HepG2 (cell line): ENCODE results near the gene RNASE8. TPM values are rescaled to one million over a fixed set of nuclear protein-coding genes. Genes with fewer than 3 reads are reported as not detected.

Experiments
- CHD2 ChIP-seq: IDR thresholded peaks from 2 replicates; pipeline ENCODE4 v1.6.1; 2011; ENCODE audit warnings: low read depth, low read length, improper control_type of control experiment
- HNRNPUL1 ChIP-seq: fragments of 200-400 bp; formaldehyde crosslinking; IDR thresholded peaks from 2 replicates; pipeline ENCODE4 v1.6.1; 2017; ENCODE audit warnings: low read depth, mild to moderate bottlenecking, low read length, moderate library complexity
- MEIS1 ChIP-seq: sonication (generic); formaldehyde crosslinking; IDR thresholded peaks from 2 replicates; pipeline ENCODE4 v1.9.0; 2021; ENCODE audit warnings: mild to moderate bottlenecking, missing genetic modification reagents, moderate library complexity, borderline replicate concordance
- NONO ChIP-seq, 2 experiments: fragments of 450-650 bp in 1 of 2; sonication (generic) in 1 of 2; formaldehyde crosslinking in 1 of 2; IDR thresholded peaks in 1 of 2; conservative IDR thresholded peaks in 1 of 2; 2 replicates each; pipeline versions ENCODE4 v1.6.1 to v1.8.0; 2017 to 2022; ENCODE audit warnings: mild to moderate bottlenecking in 1 of 2, missing genetic modification reagents in 1 of 2, moderate library complexity in 1 of 2
- PCBP2 ChIP-seq: fragments of 200-400 bp; formaldehyde crosslinking; optimal IDR thresholded peaks from 2 replicates; pipeline ENCODE3; 2018; ENCODE audit warnings: low read length, low read depth; ENCODE audit not compliant: poor library complexity, severe bottlenecking
- PHF5A ChIP-seq: IDR thresholded peaks from one replicate; pipeline ENCODE4 v1.6.1; 2018; ENCODE audit warnings: low read depth, missing genetic modification reagents; ENCODE audit not compliant: unreplicated experiment
- RBFOX2 ChIP-seq: fragments of 200-400 bp; formaldehyde crosslinking; IDR thresholded peaks from 2 replicates; pipeline ENCODE4 v1.6.1; 2017; ENCODE audit warnings: low read depth, mild to moderate bottlenecking, low read length
- ZC3H13 ChIP-seq: sonication (generic); formaldehyde crosslinking; IDR thresholded peaks from 2 replicates; pipeline ENCODE4 v1.8.1; 2023; ENCODE audit warnings: mild to moderate bottlenecking, missing genetic modification reagents, moderate library complexity
- ZFP36L2 ChIP-seq: sonication (generic); formaldehyde crosslinking; IDR thresholded peaks from 2 replicates; pipeline ENCODE4 v1.4.0; 2020; ENCODE audit warnings: missing genetic modification reagents
- ZNF251 ChIP-seq: sonication (generic); formaldehyde crosslinking; IDR thresholded peaks from 2 replicates; pipeline ENCODE4 v1.9.0; 2021; ENCODE audit warnings: mild to moderate bottlenecking, missing genetic modification reagents
- ZNF530 ChIP-seq: sonication (generic); formaldehyde crosslinking; IDR thresholded peaks from 2 replicates; pipeline ENCODE4 v1.5.0; 2020; ENCODE audit warnings: low read depth, mild to moderate bottlenecking, missing genetic modification reagents
- ZNF562 ChIP-seq: sonication (generic); formaldehyde crosslinking; IDR thresholded peaks from 2 replicates; pipeline ENCODE4 v1.8.0; 2022; ENCODE audit warnings: missing genetic modification reagents, borderline replicate concordance
- ZNF616 ChIP-seq: sonication (generic); formaldehyde crosslinking; IDR thresholded peaks from 2 replicates; pipeline ENCODE4 v1.5.0; 2020; ENCODE audit warnings: low read depth, mild to moderate bottlenecking, missing genetic modification reagents
- ZNF768 ChIP-seq: sonication (generic); formaldehyde crosslinking; IDR thresholded peaks from 2 replicates; pipeline ENCODE4 v1.4.0; 2020; ENCODE audit warnings: missing genetic modification reagents
- polyA plus RNA-seq, 8 experiments: library from polyadenylated mRNA; depleted of rRNA in 3 of 8; stranded (reverse) in 7 of 8; unstranded in 1 of 8; fragments of >200 nt; fragmentation: Illumina TruSeq in 4 of 8; extraction: Trizol in 4 of 8; gene quantifications; 2 replicates each; pipeline versions ENCODE4 v1.2.1 to v1.2.3, GENCODE V29; 2011 to 2016; ENCODE audit warnings: low read depth in 4 of 8, missing spikeins in 1 of 8, mixed read lengths in 1 of 8; ENCODE audit not compliant: insufficient read depth in 1 of 8
- total RNA-seq, 5 experiments: library from RNA; depleted of rRNA; stranded (reverse); fragments of >200 nt; fragmentation: Illumina TruSeq; extraction: Trizol; gene quantifications; 2 replicates each; pipeline ENCODE4 v1.2.3, GENCODE V29; 2016; ENCODE audit warnings: low read depth in 1 of 5
- TF ChIP-seq, protein P1 (sequence below): conservative IDR thresholded peaks from 2 replicates; pipeline ENCODE4 v1.6.1; 2018; ENCODE audit warnings: missing genetic modification reagents
- TF ChIP-seq, protein P2 (sequence below): sonication (generic); formaldehyde crosslinking; IDR thresholded peaks from one replicate; pipeline ENCODE4 v1.5.1; 2020; ENCODE audit warnings: mild to moderate bottlenecking, missing genetic modification reagents; ENCODE audit errors: not compliant biosample characterization
- TF ChIP-seq, protein P3 (sequence below): sonication (generic); formaldehyde crosslinking; IDR thresholded peaks from 2 replicates; pipeline ENCODE4 v1.8.0; 2022; ENCODE audit warnings: mild to moderate bottlenecking, missing genetic modification reagents; ENCODE audit not compliant: insufficient replicate concordance

The RNASE8 gene
- total and polyA plus RNA-seq, 2 of the 13 experiments (the other 11 are each of a cell fraction or from before 2014, with no cell fraction given): not detected

DNA sequence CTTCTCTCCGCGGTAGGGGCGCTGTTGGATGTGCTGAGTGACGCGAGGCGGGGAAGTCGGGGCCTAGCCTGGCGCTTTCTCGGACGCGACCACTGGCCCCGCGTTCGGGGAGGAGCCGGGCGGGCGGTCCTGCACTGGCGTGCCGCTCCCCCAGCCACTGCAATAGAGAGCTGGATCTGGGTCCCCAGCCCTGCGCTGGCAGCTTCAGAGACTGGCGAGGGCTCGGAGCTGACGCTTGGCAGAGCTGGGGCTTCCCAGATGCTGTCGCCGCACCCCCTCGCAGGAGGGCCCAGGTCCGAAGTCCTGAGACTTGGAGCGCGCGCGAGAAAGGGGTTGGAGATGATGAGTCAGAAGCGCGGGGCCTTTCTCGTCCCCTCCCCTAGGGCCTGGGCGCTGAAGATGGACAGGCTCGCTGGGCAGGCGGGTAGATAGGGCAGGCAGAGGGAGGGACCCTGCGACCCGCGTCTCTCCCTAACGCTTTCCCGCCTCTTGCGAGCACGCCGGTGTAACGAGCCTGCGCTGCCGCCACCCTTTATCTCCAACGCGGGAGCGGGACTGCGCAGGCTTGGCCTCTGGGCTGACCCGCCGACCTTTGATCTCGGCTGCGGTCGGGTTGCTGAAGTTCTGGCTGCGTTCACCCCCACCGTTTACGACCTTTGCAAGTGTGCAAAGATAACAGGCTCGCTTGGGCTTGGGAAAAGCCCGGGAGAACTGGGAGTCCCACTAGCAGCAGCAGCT lies 46.3 kb downstream of the RNASE8 start (continued):
- TF ChIP-seq, protein P1, sequence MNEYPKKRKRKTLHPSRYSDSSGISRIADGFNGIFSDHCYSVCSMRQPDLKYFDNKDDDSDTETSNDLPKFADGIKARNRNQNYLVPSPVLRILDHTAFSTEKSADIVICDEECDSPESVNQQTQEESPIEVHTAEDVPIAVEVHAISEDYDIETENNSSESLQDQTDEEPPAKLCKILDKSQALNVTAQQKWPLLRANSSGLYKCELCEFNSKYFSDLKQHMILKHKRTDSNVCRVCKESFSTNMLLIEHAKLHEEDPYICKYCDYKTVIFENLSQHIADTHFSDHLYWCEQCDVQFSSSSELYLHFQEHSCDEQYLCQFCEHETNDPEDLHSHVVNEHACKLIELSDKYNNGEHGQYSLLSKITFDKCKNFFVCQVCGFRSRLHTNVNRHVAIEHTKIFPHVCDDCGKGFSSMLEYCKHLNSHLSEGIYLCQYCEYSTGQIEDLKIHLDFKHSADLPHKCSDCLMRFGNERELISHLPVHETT (CRISPR knock-in tag): peak; percentile 97
- TF ChIP-seq ZNF251 (peak; percentile 89; the same call in 1 of the 2 replicates), HNRNPUL1 (peak; percentile 66; the same call in 1 of the 2 replicates), ZFP36L2 (CRISPR knock-in tag) (no peak), ZNF616 (CRISPR knock-in tag) (peak; percentile 96), NONO (IDR thresholded peaks at IDR 0.05) (no peak; the same call in 1 of the 2 replicates), NONO (CRISPR knock-in tag; conservative IDR thresholded peaks at IDR 0.05) (peak; percentile 97), ZNF530 (CRISPR knock-in tag) (0 out of 2 replicates have a peak, but pooled peaks have one; percentile 72), ZC3H13 (peak; percentile 96), CHD2 (peak; percentile 95), ZNF562 (CRISPR knock-in tag) (peak; percentile 74; the same call in 1 of the 2 replicates), RBFOX2 (peak; percentile 99), ZNF768 (CRISPR knock-in tag) (peak; percentile 64), PHF5A (CRISPR knock-in tag) (peak; percentile 65), MEIS1 (peak; percentile 99), PCBP2 (no peak)
- TF ChIP-seq, protein P2, sequence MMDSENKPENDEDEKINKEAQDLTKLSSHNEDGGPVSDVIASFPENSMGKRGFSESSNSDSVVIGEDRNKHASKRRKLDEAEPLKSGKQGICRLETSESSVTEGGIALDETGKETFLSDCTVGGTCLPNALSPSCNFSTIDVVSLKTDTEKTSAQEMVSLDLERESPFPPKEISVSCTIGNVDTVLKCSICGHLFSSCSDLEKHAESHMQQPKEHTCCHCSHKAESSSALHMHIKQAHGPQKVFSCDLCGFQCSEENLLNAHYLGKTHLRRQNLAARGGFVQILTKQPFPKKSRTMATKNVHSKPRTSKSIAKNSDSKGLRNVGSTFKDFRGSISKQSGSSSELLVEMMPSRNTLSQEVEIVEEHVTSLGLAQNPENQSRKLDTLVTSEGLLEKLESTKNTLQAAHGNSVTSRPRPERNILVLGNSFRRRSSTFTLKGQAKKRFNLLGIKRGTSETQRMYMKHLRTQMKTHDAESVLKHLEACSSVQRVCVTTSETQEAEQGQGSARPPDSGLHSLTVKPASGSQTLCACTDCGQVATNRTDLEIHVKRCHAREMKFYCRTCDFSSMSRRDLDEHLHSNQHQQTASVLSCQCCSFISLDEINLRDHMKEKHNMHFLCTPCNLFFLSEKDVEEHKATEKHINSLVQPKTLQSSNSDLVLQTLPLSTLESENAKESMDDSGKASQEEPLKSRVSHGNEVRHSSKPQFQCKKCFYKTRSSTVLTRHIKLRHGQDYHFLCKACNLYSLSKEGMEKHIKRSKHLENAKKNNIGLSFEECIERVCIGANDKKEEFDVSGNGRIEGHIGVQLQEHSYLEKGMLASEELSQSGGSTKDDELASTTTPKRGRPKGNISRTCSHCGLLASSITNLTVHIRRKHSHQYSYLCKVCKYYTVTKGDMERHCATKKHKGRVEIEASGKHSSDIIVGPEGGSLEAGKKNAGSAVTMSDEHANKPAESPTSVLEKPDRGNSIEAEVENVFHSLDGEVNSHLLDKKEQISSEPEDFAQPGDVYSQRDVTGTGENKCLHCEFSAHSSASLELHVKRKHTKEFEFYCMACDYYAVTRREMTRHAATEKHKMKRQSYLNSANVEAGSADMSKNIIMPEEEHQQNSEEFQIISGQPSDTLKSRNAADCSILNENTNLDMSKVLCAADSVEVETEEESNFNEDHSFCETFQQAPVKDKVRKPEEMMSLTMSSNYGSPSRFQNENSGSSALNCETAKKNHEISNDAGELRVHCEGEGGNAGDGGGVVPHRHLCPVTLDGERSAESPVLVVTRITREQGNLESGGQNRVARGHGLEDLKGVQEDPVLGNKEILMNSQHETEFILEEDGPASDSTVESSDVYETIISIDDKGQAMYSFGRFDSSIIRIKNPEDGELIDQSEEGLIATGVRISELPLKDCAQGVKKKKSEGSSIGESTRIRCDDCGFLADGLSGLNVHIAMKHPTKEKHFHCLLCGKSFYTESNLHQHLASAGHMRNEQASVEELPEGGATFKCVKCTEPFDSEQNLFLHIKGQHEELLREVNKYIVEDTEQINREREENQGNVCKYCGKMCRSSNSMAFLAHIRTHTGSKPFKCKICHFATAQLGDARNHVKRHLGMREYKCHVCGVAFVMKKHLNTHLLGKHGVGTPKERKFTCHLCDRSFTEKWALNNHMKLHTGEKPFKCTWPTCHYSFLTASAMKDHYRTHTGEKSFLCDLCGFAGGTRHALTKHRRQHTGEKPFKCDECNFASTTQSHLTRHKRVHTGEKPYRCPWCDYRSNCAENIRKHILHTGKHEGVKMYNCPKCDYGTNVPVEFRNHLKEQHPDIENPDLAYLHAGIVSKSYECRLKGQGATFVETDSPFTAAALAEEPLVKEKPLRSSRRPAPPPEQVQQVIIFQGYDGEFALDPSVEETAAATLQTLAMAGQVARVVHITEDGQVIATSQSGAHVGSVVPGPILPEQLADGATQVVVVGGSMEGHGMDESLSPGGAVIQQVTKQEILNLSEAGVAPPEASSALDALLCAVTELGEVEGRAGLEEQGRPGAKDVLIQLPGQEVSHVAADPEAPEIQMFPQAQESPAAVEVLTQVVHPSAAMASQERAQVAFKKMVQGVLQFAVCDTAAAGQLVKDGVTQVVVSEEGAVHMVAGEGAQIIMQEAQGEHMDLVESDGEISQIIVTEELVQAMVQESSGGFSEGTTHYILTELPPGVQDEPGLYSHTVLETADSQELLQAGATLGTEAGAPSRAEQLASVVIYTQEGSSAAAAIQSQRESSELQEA (CRISPR knock-in tag): peak; percentile 96
- TF ChIP-seq, protein P3, sequence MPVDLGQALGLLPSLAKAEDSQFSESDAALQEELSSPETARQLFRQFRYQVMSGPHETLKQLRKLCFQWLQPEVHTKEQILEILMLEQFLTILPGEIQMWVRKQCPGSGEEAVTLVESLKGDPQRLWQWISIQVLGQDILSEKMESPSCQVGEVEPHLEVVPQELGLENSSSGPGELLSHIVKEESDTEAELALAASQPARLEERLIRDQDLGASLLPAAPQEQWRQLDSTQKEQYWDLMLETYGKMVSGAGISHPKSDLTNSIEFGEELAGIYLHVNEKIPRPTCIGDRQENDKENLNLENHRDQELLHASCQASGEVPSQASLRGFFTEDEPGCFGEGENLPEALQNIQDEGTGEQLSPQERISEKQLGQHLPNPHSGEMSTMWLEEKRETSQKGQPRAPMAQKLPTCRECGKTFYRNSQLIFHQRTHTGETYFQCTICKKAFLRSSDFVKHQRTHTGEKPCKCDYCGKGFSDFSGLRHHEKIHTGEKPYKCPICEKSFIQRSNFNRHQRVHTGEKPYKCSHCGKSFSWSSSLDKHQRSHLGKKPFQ (CRISPR knock-in tag): peak; percentile 96
